ENCODE measurements around the gene ZBTB40.

ZBTB40 gene

GRCh38 chr1:22449636-22450035, 2.0 kb upstream of the ZBTB40 start:
- H3K4me3 ChIP-seq (ENCODE audit: insufficient read depth, low read length, poor library complexity, severe bottlenecking), result no peak overlapping the region
- no peak for TF ChIP-seq EZH2phosphoT487 (conservative IDR thresholded peaks at IDR 0.05; ENCODE audit: low read length)
- TF ChIP-seq CTCF (IDR thresholded peaks at IDR 0.05; ENCODE audit: insufficient read depth, low read length, poor library complexity, severe bottlenecking), result no peak
- peaks cover 14% of the 10 kb centered on the region; the same call in 1 of the 2 replicates for H3K79me2 ChIP-seq (ENCODE audit: insufficient read depth, low read length)
- no peak overlapping the region for H3K27ac ChIP-seq (ENCODE audit: low read depth, low read length)
- no peaks in the 10 kb centered on the region for H3K9me2 ChIP-seq (replicated peaks; ENCODE audit: insufficient read depth, low read length)
- H3K9me3 ChIP-seq (ENCODE audit: insufficient read depth, low read length), result no peaks in the 10 kb centered on the region
- H3K36me3 ChIP-seq (ENCODE audit: low read length), result no peaks in the 10 kb centered on the region
- H3K27me3 ChIP-seq (ENCODE audit: low read length), result no peaks in the 10 kb centered on the region
- no peak overlapping the region for H3K4me2 ChIP-seq (ENCODE audit: low read depth, low read length, poor library complexity, severe bottlenecking)
- H3F3A ChIP-seq (ENCODE audit: insufficient read depth), result peaks cover 7% of the 10 kb centered on the region; the same call in 1 of the 2 replicates
- H3K9ac ChIP-seq (ENCODE audit: low read length), result no peak overlapping the region
- no peaks in the 10 kb centered on the region for H4K20me1 ChIP-seq (ENCODE audit: low read depth, low read length)
- no peak overlapping the region for H2AFZ ChIP-seq (ENCODE audit: low read depth, low read length, severe bottlenecking)

DNA sequence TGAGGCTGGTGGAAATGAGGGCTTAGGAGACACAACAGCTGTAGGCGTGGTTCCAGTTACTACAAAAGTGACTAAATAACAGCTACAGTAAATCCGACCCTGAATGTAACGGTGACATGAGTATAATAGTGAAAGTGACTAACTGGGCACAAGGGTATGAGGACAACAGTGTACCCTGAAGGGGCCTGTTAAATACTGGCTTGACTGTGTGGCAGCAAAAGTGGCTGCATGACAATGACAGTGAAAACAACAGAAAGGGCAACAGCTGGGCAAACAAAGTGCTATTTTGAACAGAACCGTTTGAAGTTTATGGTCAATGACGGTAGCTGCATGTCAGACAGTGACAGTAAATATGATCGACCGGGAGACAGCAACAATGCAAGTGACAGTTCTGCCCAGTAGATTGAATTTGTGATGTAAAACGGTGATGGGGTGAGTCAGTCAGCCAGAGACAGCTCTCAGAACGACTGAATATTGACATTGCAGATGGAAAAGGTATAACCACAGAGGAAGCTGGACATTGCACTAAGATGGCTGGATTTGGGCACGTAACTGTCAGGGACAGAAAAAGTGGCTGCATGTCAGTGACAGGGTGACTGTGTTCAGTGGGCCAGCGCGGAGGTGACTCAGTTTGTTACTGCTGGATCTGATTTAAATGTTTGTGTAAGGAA, 1.2 kb upstream of the ZBTB40 start:
- H3K9me2 ChIP-seq (replicated peaks; ENCODE audit: insufficient read depth, low read length), result no peaks in the 10 kb centered on the region
- no peak overlapping the region for H3K9ac ChIP-seq (ENCODE audit: low read length)
- H2AFZ ChIP-seq (ENCODE audit: low read depth, low read length, severe bottlenecking), result no peak overlapping the region
- peaks cover 7% of the 10 kb centered on the region; the same call in 1 of the 2 replicates for H3F3A ChIP-seq (ENCODE audit: insufficient read depth)
- peaks cover 14% of the 10 kb centered on the region; the same call in 1 of the 2 replicates for H3K79me2 ChIP-seq (ENCODE audit: insufficient read depth, low read length)
- H3K4me2 ChIP-seq (ENCODE audit: low read depth, low read length, poor library complexity, severe bottlenecking), result no peak overlapping the region
- no peak overlapping the region for H3K4me3 ChIP-seq (ENCODE audit: insufficient read depth, low read length, poor library complexity, severe bottlenecking)
- no peaks in the 10 kb centered on the region for H3K36me3 ChIP-seq (ENCODE audit: low read length)
- H4K20me1 ChIP-seq (ENCODE audit: low read depth, low read length), result 0 out of 2 replicates have a peak, but pooled peaks cover 3% of the 10 kb centered on the region
- no peaks in the 10 kb centered on the region for H3K27me3 ChIP-seq (ENCODE audit: low read length)
- TF ChIP-seq EZH2phosphoT487 (conservative IDR thresholded peaks at IDR 0.05; ENCODE audit: low read length) (no peak), CTCF (IDR thresholded peaks at IDR 0.05; ENCODE audit: insufficient read depth, low read length, poor library complexity, severe bottlenecking) (no peak)
- no peaks in the 10 kb centered on the region for H3K9me3 ChIP-seq (ENCODE audit: insufficient read depth, low read length)
- H3K27ac ChIP-seq (ENCODE audit: low read depth, low read length), result no peak overlapping the region

DNA sequence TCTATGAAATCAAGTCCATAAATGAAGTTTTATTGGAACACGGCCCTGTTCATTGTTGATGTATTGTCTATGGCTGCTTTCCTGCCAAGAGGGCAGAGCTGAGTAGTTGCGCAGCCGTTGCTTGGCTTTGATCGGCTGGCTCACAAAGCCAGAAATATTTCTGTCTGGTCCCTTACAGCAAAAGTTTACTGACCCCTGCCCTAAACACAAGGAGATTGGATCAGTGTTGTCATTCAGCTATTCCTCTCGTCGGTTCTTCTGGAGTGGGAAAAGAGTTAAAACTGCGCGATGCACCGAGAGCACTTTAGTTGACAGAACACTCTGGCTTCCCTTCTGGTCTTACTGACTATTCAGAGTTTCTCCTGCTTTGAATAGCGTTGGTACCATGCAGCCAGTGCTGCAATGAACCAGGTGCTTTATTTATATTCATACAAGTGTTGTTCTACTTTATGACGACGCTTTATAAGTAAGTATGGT, 868 bp downstream of the ZBTB40 start:
- no peaks in the 10 kb centered on the region for H3K27me3 ChIP-seq (ENCODE audit: low read length)
- H3K27ac ChIP-seq (ENCODE audit: low read depth, low read length), result peak overlapping the region; percentile 31
- H2AFZ ChIP-seq (ENCODE audit: low read depth, low read length, severe bottlenecking), result peak overlapping the region; percentile 99
- H3K9ac ChIP-seq (ENCODE audit: low read length), result peak overlapping the region; percentile 70
- H3K36me3 ChIP-seq (ENCODE audit: low read length), result no peaks in the 10 kb centered on the region
- no peaks in the 10 kb centered on the region for H3K9me2 ChIP-seq (replicated peaks; ENCODE audit: insufficient read depth, low read length)
- H4K20me1 ChIP-seq (ENCODE audit: low read depth, low read length), result peaks cover 7% of the 10 kb centered on the region; the same call in 1 of the 2 replicates
- peaks cover 7% of the 10 kb centered on the region; the same call in 1 of the 2 replicates for H3F3A ChIP-seq (ENCODE audit: insufficient read depth)
- TF ChIP-seq EZH2phosphoT487 (conservative IDR thresholded peaks at IDR 0.05; ENCODE audit: low read length) (no peak), CTCF (IDR thresholded peaks at IDR 0.05; ENCODE audit: insufficient read depth, low read length, poor library complexity, severe bottlenecking) (no peak)
- H3K9me3 ChIP-seq (ENCODE audit: insufficient read depth, low read length), result no peaks in the 10 kb centered on the region
- H3K79me2 ChIP-seq (ENCODE audit: insufficient read depth, low read length), result peaks cover 14% of the 10 kb centered on the region; the same call in 1 of the 2 replicates
- peak overlapping the region; percentile 73 for H3K4me3 ChIP-seq (ENCODE audit: insufficient read depth, low read length, poor library complexity, severe bottlenecking)
- H3K4me2 ChIP-seq (ENCODE audit: low read depth, low read length, poor library complexity, severe bottlenecking), result peak overlapping the region; percentile 63
